Breast epithelium (tissue), 3 donors: ENCODE data around the gene H1-8.

Experiments used
- POLR2A ChIP-seq: fragments of 450-650 bp; IDR thresholded peaks from one replicate; pipeline ENCODE4 v1.6.1; 2016; ENCODE audit warnings: antibody characterized with exemption, mild to moderate bottlenecking, moderate library complexity
- POLR2AphosphoS5 ChIP-seq, 3 donors: sonication (generic); formaldehyde crosslinking; IDR thresholded peaks; one replicate each; pipeline ENCODE4 v1.6.1; 2017; ENCODE audit warnings: antibody characterized with exemption in 3 of 3
- TF ChIP-seq, protein P1 (sequence below), 3 donors: fragments of 450-650 bp; IDR thresholded peaks; one replicate each; pipeline ENCODE4 v1.5.1; 2016 to 2017; ENCODE audit warnings: antibody characterized with exemption in 3 of 3, mild to moderate bottlenecking in 3 of 3, moderate library complexity in 3 of 3

DNA sequence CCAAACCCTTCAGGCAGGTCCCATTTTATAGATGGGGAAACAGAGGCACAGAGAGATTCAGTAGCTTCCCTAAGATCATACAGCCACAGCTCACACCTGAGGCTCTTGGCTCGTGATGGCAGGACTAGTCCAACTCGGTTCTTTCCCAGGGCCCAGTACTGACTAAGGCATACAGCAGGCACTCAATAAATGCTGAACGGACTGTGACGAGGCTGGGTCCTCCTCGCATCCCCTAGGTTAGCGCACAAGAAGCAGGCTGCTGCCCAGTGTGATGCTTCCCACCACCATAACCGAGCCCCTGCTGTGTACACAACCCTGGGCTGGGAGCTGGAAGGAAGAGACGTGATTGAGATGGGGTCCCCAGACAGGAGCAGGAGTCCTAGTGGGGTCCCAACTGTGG is 38.6 kb downstream of the H1-8 start:
- TF ChIP-seq, protein P1, sequence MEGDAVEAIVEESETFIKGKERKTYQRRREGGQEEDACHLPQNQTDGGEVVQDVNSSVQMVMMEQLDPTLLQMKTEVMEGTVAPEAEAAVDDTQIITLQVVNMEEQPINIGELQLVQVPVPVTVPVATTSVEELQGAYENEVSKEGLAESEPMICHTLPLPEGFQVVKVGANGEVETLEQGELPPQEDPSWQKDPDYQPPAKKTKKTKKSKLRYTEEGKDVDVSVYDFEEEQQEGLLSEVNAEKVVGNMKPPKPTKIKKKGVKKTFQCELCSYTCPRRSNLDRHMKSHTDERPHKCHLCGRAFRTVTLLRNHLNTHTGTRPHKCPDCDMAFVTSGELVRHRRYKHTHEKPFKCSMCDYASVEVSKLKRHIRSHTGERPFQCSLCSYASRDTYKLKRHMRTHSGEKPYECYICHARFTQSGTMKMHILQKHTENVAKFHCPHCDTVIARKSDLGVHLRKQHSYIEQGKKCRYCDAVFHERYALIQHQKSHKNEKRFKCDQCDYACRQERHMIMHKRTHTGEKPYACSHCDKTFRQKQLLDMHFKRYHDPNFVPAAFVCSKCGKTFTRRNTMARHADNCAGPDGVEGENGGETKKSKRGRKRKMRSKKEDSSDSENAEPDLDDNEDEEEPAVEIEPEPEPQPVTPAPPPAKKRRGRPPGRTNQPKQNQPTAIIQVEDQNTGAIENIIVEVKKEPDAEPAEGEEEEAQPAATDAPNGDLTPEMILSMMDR (IDR thresholded peaks at IDR 0.05): no peak
- no peak for TF ChIP-seq POLR2AphosphoS5 (IDR thresholded peaks at IDR 0.05)
- no peak for TF ChIP-seq POLR2A
